ENCODE measurements around the gene ACTRT2. TPM values are rescaled to one million over a fixed set of nuclear protein-coding genes. Genes with fewer than 3 reads are reported as not detected.

The ACTRT2 gene
- total and polyA plus RNA-seq, 2 experiments from 2014 or later, result not detected

DNA sequence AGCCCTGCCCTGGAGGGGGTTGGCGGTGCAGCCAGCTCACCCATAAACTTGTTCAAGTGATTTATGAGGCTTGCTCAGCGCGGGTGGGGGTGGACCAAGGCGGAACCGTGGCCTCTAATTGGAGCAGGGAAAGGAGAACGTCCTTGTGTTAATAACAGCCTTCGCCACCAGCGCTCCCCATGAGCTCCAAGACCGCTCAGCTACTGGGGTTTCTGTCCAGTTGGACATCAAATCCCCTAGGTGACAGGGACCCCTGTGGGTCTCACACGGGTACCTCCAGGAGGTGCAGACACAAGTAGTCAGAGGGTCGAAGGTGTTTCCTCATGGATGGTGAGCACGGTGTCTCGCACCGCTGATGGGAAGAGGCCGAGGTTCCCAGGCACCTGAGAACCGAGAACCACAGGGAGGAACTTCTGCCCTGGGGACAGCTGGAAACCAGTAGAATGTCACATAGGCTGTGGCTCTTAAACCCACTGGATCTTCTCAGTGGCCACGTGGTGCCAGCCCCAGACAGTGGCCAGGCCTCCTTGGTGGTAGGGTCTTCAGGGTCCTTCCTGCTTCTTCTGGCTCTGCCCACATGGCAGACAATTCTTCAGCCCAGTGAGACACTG is 3.7 kb upstream of the ACTRT2 start:
- no peaks in the 10 kb centered on the region for H4K20me1 ChIP-seq (replicated peaks; ENCODE audit: insufficient read depth)
- H3K4me2 ChIP-seq, result no peak overlapping the region
- DNase-seq (ENCODE audit: low spot score), result no peak
- no peak overlapping the region for H3K4me3 ChIP-seq
- no peak overlapping the region for H3K4me3 Mint-ChIP-seq
- H3K36me3 ChIP-seq (ENCODE audit: insufficient read depth), result no peaks in the 10 kb centered on the region
- H3K27me3 Mint-ChIP-seq (ENCODE audit: insufficient read depth, low read depth, poor library complexity), result peaks cover 18% of the 10 kb centered on the region
- no peak overlapping the region for H2AFZ ChIP-seq
- no peaks in the 10 kb centered on the region for H3K36me3 Mint-ChIP-seq (ENCODE audit: low read depth)
- H3F3A ChIP-seq (replicated peaks; ENCODE audit: low read depth), result no peaks in the 10 kb centered on the region
- no peak for ATAC-seq
- no peak overlapping the region for H3K27ac Mint-ChIP-seq
- peaks cover 25% of the 10 kb centered on the region; the same call in 2 of the 3 replicates for H3K4me1 Mint-ChIP-seq
- no peaks in the 10 kb centered on the region; the same call in 1 of the 2 replicates for H3K4me1 ChIP-seq (ENCODE audit: insufficient read depth)
- H3K27ac ChIP-seq (ENCODE audit: low read depth), result no peak overlapping the region
- no peaks in the 10 kb centered on the region for H3K79me2 ChIP-seq (replicated peaks; ENCODE audit: insufficient read depth)
- H3K9me3 Mint-ChIP-seq, result peaks cover 9% of the 10 kb centered on the region
- TF ChIP-seq, protein P1, sequence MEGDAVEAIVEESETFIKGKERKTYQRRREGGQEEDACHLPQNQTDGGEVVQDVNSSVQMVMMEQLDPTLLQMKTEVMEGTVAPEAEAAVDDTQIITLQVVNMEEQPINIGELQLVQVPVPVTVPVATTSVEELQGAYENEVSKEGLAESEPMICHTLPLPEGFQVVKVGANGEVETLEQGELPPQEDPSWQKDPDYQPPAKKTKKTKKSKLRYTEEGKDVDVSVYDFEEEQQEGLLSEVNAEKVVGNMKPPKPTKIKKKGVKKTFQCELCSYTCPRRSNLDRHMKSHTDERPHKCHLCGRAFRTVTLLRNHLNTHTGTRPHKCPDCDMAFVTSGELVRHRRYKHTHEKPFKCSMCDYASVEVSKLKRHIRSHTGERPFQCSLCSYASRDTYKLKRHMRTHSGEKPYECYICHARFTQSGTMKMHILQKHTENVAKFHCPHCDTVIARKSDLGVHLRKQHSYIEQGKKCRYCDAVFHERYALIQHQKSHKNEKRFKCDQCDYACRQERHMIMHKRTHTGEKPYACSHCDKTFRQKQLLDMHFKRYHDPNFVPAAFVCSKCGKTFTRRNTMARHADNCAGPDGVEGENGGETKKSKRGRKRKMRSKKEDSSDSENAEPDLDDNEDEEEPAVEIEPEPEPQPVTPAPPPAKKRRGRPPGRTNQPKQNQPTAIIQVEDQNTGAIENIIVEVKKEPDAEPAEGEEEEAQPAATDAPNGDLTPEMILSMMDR (conservative IDR thresholded peaks at IDR 0.05; ENCODE audit: low read depth in 2 of 2), result no peak
- TF ChIP-seq JUNB (IDR thresholded peaks at IDR 0.05; ENCODE audit: unreplicated experiment) (no peak), POLR2AphosphoS5 (IDR thresholded peaks at IDR 0.05; ENCODE audit: low read depth) (no peak), ZNF331 (CRISPR knock-in tag; IDR thresholded peaks at IDR 0.05; ENCODE audit: low read depth) (no peak), EZH2phosphoT487 (IDR thresholded peaks at IDR 0.05; ENCODE audit: unreplicated experiment) (no peak), EZH2 (IDR thresholded peaks at IDR 0.05; ENCODE audit: low read depth, unreplicated experiment) (no peak), STAT1 (IDR thresholded peaks at IDR 0.05; ENCODE audit: unreplicated experiment) (no peak), CREB1 (CRISPR knock-in tag; IDR thresholded peaks at IDR 0.05; ENCODE audit: low read depth) (no peak), NANOG (IDR thresholded peaks at IDR 0.05; ENCODE audit: borderline replicate concordance) (no peak), ZNF114 (CRISPR knock-in tag; IDR thresholded peaks at IDR 0.05) (no peak)
- TF ChIP-seq, protein P2, sequence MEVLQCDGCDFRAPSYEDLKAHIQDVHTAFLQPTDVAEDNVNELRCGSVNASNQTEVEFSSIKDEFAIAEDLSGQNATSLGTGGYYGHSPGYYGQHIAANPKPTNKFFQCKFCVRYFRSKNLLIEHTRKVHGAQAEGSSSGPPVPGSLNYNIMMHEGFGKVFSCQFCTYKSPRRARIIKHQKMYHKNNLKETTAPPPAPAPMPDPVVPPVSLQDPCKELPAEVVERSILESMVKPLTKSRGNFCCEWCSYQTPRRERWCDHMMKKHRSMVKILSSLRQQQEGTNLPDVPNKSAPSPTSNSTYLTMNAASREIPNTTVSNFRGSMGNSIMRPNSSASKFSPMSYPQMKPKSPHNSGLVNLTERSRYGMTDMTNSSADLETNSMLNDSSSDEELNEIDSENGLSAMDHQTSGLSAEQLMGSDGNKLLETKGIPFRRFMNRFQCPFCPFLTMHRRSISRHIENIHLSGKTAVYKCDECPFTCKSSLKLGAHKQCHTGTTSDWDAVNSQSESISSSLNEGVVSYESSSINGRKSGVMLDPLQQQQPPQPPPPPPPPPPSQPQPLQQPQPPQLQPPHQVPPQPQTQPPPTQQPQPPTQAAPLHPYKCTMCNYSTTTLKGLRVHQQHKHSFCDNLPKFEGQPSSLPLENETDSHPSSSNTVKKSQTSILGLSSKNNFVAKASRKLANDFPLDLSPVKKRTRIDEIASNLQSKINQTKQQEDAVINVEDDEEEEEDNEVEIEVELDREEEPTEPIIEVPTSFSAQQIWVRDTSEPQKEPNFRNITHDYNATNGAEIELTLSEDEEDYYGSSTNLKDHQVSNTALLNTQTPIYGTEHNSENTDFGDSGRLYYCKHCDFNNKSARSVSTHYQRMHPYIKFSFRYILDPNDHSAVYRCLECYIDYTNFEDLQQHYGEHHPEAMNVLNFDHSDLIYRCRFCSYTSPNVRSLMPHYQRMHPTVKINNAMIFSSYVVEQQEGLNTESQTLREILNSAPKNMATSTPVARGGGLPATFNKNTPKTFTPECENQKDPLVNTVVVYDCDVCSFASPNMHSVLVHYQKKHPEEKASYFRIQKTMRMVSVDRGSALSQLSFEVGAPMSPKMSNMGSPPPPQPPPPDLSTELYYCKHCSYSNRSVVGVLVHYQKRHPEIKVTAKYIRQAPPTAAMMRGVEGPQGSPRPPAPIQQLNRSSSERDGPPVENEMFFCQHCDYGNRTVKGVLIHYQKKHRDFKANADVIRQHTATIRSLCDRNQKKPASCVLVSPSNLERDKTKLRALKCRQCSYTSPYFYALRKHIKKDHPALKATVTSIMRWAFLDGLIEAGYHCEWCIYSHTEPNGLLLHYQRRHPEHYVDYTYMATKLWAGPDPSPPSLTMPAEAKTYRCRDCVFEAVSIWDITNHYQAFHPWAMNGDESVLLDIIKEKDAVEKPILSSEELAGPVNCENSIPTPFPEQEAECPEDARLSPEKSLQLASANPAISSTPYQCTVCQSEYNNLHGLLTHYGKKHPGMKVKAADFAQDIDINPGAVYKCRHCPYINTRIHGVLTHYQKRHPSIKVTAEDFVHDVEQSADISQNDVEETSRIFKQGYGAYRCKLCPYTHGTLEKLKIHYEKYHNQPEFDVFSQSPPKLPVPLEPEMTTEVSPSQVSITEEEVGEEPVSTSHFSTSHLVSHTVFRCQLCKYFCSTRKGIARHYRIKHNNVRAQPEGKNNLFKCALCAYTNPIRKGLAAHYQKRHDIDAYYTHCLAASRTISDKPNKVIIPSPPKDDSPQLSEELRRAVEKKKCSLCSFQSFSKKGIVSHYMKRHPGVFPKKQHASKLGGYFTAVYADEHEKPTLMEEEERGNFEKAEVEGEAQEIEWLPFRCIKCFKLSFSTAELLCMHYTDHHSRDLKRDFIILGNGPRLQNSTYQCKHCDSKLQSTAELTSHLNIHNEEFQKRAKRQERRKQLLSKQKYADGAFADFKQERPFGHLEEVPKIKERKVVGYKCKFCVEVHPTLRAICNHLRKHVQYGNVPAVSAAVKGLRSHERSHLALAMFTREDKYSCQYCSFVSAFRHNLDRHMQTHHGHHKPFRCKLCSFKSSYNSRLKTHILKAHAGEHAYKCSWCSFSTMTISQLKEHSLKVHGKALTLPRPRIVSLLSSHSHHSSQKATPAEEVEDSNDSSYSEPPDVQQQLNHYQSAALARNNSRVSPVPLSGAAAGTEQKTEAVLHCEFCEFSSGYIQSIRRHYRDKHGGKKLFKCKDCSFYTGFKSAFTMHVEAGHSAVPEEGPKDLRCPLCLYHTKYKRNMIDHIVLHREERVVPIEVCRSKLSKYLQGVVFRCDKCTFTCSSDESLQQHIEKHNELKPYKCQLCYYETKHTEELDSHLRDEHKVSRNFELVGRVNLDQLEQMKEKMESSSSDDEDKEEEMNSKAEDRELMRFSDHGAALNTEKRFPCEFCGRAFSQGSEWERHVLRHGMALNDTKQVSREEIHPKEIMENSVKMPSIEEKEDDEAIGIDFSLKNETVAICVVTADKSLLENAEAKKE (CRISPR knock-in tag; IDR thresholded peaks at IDR 0.05), result no peak
- TF ChIP-seq, protein P3, sequence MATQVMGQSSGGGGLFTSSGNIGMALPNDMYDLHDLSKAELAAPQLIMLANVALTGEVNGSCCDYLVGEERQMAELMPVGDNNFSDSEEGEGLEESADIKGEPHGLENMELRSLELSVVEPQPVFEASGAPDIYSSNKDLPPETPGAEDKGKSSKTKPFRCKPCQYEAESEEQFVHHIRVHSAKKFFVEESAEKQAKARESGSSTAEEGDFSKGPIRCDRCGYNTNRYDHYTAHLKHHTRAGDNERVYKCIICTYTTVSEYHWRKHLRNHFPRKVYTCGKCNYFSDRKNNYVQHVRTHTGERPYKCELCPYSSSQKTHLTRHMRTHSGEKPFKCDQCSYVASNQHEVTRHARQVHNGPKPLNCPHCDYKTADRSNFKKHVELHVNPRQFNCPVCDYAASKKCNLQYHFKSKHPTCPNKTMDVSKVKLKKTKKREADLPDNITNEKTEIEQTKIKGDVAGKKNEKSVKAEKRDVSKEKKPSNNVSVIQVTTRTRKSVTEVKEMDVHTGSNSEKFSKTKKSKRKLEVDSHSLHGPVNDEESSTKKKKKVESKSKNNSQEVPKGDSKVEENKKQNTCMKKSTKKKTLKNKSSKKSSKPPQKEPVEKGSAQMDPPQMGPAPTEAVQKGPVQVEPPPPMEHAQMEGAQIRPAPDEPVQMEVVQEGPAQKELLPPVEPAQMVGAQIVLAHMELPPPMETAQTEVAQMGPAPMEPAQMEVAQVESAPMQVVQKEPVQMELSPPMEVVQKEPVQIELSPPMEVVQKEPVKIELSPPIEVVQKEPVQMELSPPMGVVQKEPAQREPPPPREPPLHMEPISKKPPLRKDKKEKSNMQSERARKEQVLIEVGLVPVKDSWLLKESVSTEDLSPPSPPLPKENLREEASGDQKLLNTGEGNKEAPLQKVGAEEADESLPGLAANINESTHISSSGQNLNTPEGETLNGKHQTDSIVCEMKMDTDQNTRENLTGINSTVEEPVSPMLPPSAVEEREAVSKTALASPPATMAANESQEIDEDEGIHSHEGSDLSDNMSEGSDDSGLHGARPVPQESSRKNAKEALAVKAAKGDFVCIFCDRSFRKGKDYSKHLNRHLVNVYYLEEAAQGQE (IDR thresholded peaks at IDR 0.05; ENCODE audit: unreplicated experiment), result no peak
- TF ChIP-seq, protein P4, sequence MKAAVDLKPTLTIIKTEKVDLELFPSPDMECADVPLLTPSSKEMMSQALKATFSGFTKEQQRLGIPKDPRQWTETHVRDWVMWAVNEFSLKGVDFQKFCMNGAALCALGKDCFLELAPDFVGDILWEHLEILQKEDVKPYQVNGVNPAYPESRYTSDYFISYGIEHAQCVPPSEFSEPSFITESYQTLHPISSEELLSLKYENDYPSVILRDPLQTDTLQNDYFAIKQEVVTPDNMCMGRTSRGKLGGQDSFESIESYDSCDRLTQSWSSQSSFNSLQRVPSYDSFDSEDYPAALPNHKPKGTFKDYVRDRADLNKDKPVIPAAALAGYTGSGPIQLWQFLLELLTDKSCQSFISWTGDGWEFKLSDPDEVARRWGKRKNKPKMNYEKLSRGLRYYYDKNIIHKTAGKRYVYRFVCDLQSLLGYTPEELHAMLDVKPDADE (IDR thresholded peaks at IDR 0.05), result no peak
- H3K9me2 ChIP-seq (ENCODE audit: insufficient read depth), result no peaks in the 10 kb centered on the region
- H3K27me3 ChIP-seq (ENCODE audit: insufficient read depth), result no peaks in the 10 kb centered on the region

Data from GM23338 (cell line).